IPS-NIHi7 (cell line): Measurements from ENCODE around the gene SPATA6.
A peak's percentile ranks its signal among the peaks of the same experiment; 100 is the strongest.

Experiments used
- DNase-seq: peaks from one replicate; pipeline ENCODE4 v3.0.0; 2012; ENCODE audit warnings: mixed read lengths; ENCODE audit errors: extremely low spot score

SPATA6 gene

DNA sequence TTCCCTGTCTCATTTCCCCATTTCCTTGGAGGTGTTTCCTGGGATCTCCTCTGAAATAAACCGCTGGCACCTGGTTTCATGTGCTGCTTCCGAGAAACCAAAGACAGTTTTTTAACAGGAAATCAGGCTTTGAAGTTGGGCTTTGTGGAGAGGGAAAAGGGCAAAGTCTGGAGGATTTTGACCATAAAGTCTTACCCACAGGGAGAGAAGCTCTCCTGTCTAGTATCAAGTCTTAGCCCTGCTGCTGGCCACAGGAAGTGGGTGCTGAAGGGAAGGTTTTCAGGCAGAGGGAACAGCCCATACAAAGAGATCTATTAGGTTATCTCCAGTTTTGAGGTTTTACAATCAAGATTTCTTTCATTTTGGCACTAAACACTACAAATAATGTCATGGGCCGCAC is 220.2 kb downstream of the SPATA6 start:
- no peak for DNase-seq

DNA sequence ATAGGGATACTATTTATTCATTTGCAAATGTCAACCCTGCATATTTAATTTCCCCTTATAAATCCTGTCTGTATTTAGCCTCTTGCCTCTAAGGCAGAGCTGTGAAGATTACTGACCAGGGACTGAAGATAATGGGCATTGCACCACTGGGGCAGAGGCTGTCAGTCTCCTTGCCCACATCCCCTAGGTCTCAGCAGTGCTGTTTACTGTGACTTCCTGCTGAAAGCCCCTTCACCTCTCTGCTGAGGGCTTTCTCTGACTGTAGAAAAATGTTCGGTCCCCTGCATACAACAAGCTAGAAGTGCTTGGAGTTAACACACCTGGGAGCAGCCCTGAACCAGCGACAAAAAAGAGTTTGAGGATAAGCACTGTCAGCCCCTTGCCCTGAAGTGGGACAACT is 220.7 kb downstream of the SPATA6 start:
- no peak for DNase-seq

GRCh38 chr1:48250572-48250971 is 221.4 kb downstream of the SPATA6 start:
- DNase-seq = no peak

- DNase-seq = peak; percentile 40
Measured at GRCh38 chr1:48249868-48250267, 222.1 kb downstream of the SPATA6 start.

DNA sequence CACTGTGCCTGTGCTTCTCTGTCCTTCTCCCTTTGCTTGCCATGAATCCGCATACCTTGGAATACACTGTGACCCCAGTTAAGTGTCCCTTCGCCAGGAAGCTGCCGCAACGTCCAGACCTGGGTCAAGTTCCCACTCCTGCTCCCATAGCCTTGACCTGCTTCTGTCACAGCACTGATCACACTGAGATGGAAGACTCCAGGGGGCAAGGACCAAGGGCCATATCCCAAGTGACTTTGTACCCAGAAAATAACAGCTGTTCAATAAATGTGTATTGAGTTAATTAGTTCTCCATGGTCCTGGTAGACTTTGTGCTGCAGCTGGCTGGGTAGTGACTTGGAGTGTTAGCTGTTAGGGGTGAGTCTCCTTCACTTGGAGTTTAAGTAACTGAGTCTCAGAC is 223.6 kb downstream of the SPATA6 start:
- DNase-seq = no peak

- DNase-seq = no peak
Measured at GRCh38 chr1:48246727-48247126, 225.3 kb downstream of the SPATA6 start.
